Stimulated activated effector memory CD8-positive, alpha-beta T cell treated with anti-CD3 and anti-CD28 coated beads, Interleukin-12 subunit alpha, Interleukin-12 subunit beta, amount 100 ng/mL, for 72 hours (primary cell): ENCODE data around the gene MARCKSL1.
"Not testable (repeated sequence)": the region's sequence is repeated elsewhere in the genome, so short reads cannot be mapped to it uniquely, and the experiment has no call there.

Source experiments
- ATAC-seq: fragments of 150-1000 bp; cut with Tn5 transposase; 2 replicates; pipeline ENCODE4 v1.10.0; 2021
- DNase-seq, 2 donors: peaks; one replicate each; pipeline ENCODE4 v3.0.0; 2021 to 2022; ENCODE audit warnings: low spot score in 2 of 2
- H3K27ac Mint-ChIP-seq: one replicate; pipeline ENCODE4 v1.8.0; 2022; ENCODE audit warnings: mild to moderate bottlenecking, mixed read lengths
- H3K36me3 Mint-ChIP-seq: one replicate; pipeline ENCODE4 v1.8.0; 2022; ENCODE audit warnings: mild to moderate bottlenecking, mixed read lengths
- H3K4me1 Mint-ChIP-seq: one replicate; pipeline ENCODE4 v1.8.0; 2022; ENCODE audit warnings: mixed read lengths
- H3K4me3 Mint-ChIP-seq: one replicate; pipeline ENCODE4 v1.8.0; 2022; ENCODE audit warnings: mild to moderate bottlenecking, mixed read lengths
- H3K9me3 Mint-ChIP-seq: one replicate; pipeline ENCODE4 v1.8.0; 2022; ENCODE audit warnings: mixed read lengths

Gene MARCKSL1

DNA sequence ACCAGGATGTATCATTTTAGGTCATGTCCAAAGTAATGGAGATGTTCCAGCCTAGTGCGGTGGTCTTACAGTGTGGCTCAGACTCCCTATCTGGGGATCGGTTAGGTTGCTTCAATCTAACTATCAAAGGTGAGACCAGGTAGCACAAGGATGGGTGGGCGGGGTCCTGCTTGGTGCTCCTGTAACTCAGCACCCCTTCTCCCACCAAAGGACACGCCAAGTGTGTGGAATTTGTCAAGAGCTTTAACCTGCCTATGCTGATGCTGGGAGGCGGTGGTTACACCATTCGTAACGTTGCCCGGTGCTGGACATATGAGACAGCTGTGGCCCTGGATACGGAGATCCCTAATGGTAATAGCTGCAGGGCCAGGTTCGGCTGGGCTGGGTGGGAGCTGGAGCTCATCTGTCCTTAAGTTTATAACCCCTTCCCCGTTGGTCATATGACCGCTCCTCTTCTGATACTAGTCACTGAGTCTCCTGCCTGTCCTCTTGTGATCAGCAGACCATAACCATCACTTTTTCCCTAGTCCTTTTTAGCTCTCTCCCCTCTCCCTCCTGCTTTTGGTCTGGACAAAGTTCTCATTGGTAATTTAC, 5.4 kb downstream of the MARCKSL1 start:
- Mint-ChIP-seq H3K9me3 (no peaks in the 10 kb centered on the region), H3K4me1 (peaks cover 24% of the 10 kb centered on the region), H3K36me3 (peaks cover 89% of the 10 kb centered on the region), H3K27ac (no peak overlapping the region), H3K4me3 (no peak overlapping the region)
- ATAC-seq (no peak), DNase-seq (no peak)

- peak; percentile 31 for ATAC-seq
- Mint-ChIP-seq H3K36me3 (peaks cover 93% of the 10 kb centered on the region), H3K27ac (peak overlapping the region; percentile 50), H3K4me3 (no peak overlapping the region), H3K9me3 (no peaks in the 10 kb centered on the region), H3K4me1 (peaks cover 22% of the 10 kb centered on the region)
- no peak for DNase-seq
Observed at GRCh38 chr1:32329931-32330466, 6.0 kb downstream of the MARCKSL1 start.

GRCh38 chr1:32327204-32327603, 8.8 kb downstream of the MARCKSL1 start:
- no peaks in the 10 kb centered on the region for H3K9me3 Mint-ChIP-seq
- no peak overlapping the region for H3K4me3 Mint-ChIP-seq
- H3K4me1 Mint-ChIP-seq, result peaks cover 16% of the 10 kb centered on the region
- peaks cover 92% of the 10 kb centered on the region for H3K36me3 Mint-ChIP-seq
- no peak overlapping the region for H3K27ac Mint-ChIP-seq
- DNase-seq (no peak), ATAC-seq (no peak)

DNA sequence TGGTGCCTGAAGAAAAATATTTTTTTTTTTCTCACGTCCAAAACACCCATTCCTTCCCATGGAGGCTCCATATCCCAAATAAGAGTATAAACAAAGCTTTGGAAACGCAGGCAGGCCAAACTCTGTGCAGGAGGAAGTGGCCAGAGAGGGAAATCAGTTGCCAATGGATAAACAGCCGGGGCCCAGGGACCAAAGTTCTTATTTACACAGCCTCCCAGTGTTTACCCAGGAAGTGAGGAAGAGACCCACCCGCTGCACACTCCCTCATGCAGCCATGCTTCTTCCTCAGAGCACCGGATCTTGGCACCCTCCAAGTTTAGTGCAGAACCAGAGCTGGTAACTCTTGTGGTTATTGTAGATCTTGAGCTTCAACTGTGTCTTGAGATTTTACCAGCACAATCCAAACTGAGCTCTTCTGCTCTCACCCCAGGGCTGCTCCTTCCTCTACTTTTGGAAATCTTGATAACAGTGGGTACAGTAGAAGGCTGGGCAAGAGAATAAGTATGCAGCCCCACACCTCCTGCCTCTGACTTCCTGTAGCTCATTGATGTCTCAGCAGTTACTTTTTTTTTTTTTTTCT, 14.2 kb downstream of the MARCKSL1 start:
- Mint-ChIP-seq H3K27ac (peak overlapping the region; percentile 71), H3K9me3 (no peaks in the 10 kb centered on the region), H3K36me3 (peaks cover 89% of the 10 kb centered on the region), H3K4me3 (peak overlapping the region; percentile 14), H3K4me1 (peaks cover 27% of the 10 kb centered on the region)
- DNase-seq, result no peak
- ATAC-seq, result peak; percentile 65

GRCh38 chr1:32318127-32318869, 17.7 kb downstream of the MARCKSL1 start:
- no peaks in the 10 kb centered on the region for H3K9me3 Mint-ChIP-seq
- no peak overlapping the region for H3K4me3 Mint-ChIP-seq
- DNase-seq (no peak), ATAC-seq (no peak)
- H3K27ac Mint-ChIP-seq, result peak overlapping the region; percentile 29
- peaks cover 36% of the 10 kb centered on the region for H3K4me1 Mint-ChIP-seq
- peaks cover 84% of the 10 kb centered on the region for H3K36me3 Mint-ChIP-seq

GRCh38 chr1:32316903-32317277, 19.1 kb downstream of the MARCKSL1 start:
- no peak for DNase-seq
- no peaks in the 10 kb centered on the region for H3K9me3 Mint-ChIP-seq
- ATAC-seq, result no peak
- peak overlapping the region; percentile 56 for H3K27ac Mint-ChIP-seq
- H3K36me3 Mint-ChIP-seq, result peaks cover 83% of the 10 kb centered on the region
- H3K4me3 Mint-ChIP-seq, result no peak overlapping the region
- peaks cover 28% of the 10 kb centered on the region for H3K4me1 Mint-ChIP-seq

DNA sequence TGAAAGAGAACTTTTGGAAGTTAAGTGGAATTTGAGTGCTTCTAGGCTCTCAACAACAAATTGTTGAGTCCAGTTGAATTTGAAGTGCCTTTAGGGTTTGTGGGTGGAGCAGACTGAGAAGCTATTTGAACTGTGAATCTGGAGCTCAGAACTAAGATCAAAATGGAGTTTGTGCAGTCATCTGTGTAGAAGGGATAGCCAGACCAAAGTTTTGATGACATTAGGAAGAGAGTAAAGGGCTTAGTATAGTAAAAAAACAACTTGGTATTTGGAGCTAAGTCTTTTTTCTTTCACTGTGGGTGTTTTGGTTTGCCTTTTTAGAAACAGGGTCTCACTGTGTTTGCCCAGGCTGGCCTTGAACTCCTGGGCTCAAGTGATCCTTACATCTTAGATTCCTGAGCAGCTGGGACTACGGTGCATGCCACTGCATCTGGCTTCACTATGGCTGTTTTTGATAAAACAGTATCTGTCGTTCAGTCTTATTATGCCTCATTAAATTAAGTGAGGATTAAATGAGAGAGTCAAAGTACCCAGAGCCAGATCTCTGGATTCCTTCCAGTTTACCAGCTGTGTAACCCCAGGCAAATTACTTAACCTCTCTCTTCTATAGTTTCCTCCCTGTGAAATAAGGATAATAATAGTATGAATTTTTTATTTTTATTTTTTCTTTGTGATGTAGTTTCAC, 24.2 kb downstream of the MARCKSL1 start:
- no peaks in the 10 kb centered on the region for H3K9me3 Mint-ChIP-seq
- H3K36me3 Mint-ChIP-seq, result peaks cover 57% of the 10 kb centered on the region
- no peak for DNase-seq
- no peak overlapping the region for H3K4me3 Mint-ChIP-seq
- peak overlapping the region; percentile 7 for H3K27ac Mint-ChIP-seq
- ATAC-seq, result no peak
- peaks cover 54% of the 10 kb centered on the region for H3K4me1 Mint-ChIP-seq

DNA sequence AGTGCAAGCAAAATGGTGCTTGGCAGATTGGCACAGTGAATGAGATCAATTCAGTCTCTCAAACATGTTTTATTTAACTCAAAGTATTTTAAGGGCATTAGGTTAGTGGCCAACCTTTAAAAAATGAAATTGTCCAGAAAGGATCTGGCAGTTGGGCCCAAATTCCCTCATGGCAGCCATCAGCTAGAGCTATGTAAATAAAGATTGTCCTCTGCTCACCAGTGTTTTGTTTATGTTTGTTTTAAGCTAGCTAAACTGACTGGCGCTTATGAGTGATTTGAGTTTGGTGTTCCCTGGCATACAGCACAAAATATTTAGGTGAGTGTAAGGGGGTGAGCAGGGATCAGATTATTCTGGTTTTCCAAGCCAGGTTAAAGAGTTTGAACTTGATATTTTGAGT, 26.1 kb downstream of the MARCKSL1 start:
- Mint-ChIP-seq H3K9me3 (no peaks in the 10 kb centered on the region), H3K27ac (peak overlapping the region; percentile 5), H3K4me1 (peaks cover 47% of the 10 kb centered on the region), H3K36me3 (peaks cover 61% of the 10 kb centered on the region), H3K4me3 (no peak overlapping the region)
- no peak for ATAC-seq
- no peak for DNase-seq

DNA sequence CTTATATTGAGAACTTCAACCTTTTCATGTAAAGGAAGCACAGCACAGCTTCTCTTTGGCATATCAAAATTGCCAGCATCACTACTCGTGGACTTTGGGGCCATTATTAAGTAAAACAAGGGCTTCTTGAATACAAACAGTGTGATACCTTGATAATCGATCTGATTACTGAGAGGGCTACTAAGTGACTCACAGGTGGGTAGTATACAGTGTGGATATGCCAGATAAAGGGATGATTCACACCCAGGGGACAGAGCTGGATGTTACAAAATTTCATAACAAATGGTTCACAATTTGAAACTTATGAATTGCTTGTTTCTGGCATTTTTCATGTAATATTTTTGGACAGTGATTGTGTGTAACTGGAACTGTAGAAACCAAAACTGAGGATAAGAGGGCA, 28.7 kb downstream of the MARCKSL1 start:
- peaks cover 52% of the 10 kb centered on the region for H3K4me1 Mint-ChIP-seq
- ATAC-seq (peak; percentile 83), DNase-seq (no peak)
- no peaks in the 10 kb centered on the region for H3K9me3 Mint-ChIP-seq
- peak overlapping the region; percentile 41 for H3K27ac Mint-ChIP-seq
- no peak overlapping the region for H3K4me3 Mint-ChIP-seq
- peaks cover 68% of the 10 kb centered on the region for H3K36me3 Mint-ChIP-seq

DNA sequence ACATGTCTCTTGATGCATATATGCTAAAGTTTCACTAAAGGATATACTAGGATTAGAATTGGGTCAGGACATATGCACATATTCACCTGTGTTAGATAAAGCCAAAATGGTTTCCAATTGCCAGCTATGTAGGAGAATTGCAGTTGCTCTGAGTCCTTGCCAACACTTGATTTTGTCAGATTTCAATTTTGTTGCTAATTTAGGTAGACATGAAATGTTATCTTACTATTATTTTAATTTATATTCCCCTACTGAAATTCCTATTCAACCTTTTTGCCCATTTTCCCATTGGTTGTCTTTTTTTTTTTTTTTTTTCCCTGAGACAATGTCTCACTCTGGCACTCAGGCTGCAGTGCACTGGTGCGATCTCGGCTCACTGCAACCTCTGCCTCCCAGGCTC, 30.7 kb downstream of the MARCKSL1 start:
- DNase-seq (no peak), ATAC-seq (no peak)
- Mint-ChIP-seq H3K4me3 (no peak overlapping the region), H3K27ac (no peak overlapping the region), H3K36me3 (peaks cover 82% of the 10 kb centered on the region), H3K9me3 (no peaks in the 10 kb centered on the region), H3K4me1 (peaks cover 53% of the 10 kb centered on the region)

DNA sequence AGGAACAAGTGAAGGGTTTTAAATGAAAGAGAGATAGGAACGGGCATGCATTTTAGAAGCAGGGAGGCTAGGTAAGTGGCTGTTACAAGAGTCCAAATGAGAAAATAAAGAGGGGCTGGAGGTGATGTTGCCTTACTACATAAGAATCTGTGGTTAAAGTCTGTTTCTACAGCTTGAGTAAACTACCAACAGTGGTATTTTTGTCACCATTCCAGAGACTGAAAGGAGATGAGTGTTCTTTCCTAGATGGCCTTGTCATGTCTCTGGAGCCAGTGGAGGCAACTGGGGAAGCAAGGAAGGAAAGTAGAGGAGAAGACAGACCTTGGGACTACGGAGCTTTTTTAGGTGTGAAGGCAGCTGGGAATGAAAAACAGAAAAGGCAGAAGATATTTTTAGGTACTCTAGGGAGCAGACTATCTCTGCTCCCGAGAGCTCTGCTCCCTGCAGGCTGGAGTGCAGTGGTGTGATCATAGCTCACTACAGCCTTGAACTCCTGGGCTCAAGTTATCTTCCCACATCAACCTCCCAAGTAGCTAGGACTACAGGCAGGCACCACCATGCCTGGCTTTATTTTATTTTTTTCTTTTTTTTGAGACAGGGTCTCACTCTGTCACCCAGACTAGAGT, 31.9 kb downstream of the MARCKSL1 start:
- peaks cover 75% of the 10 kb centered on the region for H3K36me3 Mint-ChIP-seq
- no peak for ATAC-seq
- DNase-seq, result no peak
- peak overlapping the region; percentile 41 for H3K27ac Mint-ChIP-seq
- H3K9me3 Mint-ChIP-seq, result no peaks in the 10 kb centered on the region
- H3K4me1 Mint-ChIP-seq, result peaks cover 42% of the 10 kb centered on the region
- H3K4me3 Mint-ChIP-seq, result no peak overlapping the region

- ATAC-seq (no peak), DNase-seq (no peak)
- peaks cover 73% of the 10 kb centered on the region for H3K36me3 Mint-ChIP-seq
- no peaks in the 10 kb centered on the region for H3K9me3 Mint-ChIP-seq
- H3K4me1 Mint-ChIP-seq, result peaks cover 37% of the 10 kb centered on the region
- no peak overlapping the region for H3K4me3 Mint-ChIP-seq
- peak overlapping the region; percentile 41 for H3K27ac Mint-ChIP-seq
Observed at GRCh38 chr1:32303358-32303757, 32.7 kb downstream of the MARCKSL1 start.

GRCh38 chr1:32299327-32299726, 36.7 kb downstream of the MARCKSL1 start:
- ATAC-seq (no peak), DNase-seq (no peak)
- Mint-ChIP-seq H3K4me3 (no peak overlapping the region), H3K36me3 (peaks cover 85% of the 10 kb centered on the region), H3K4me1 (peaks cover 48% of the 10 kb centered on the region), H3K27ac (no peak overlapping the region), H3K9me3 (no peaks in the 10 kb centered on the region)

DNA sequence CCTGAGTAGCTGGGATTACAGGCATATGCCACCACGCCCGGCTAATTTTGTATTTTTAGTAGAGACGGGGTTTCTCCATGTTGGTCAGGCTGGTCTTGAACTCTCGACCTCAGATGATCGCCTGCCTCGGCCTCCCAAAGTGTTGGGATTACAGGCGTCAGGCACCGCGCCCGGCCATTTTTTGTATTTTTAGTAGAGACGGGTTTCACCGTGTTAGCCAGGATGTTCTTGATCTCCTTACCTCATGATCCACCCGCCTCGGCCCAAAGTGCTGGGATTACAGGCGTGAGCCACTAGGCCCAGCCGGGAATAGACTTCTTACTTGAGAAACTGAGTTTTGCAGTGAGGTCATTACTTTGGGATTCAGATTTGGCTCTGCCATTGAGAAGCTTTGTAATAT, 37.8 kb downstream of the MARCKSL1 start:
- H3K9me3 Mint-ChIP-seq, DNase-seq, ATAC-seq, H3K27ac Mint-ChIP-seq, H3K4me3 Mint-ChIP-seq: not testable (repeated sequence)
- peaks cover 85% of the 10 kb centered on the region for H3K36me3 Mint-ChIP-seq
- peaks cover 40% of the 10 kb centered on the region for H3K4me1 Mint-ChIP-seq
